Kidney (tissue), 14 donors: ENCODE data around the gene UBE2F. TPM values are rescaled to one million over a fixed set of nuclear protein-coding genes. Genes with fewer than 3 reads are reported as not detected.

Experiments used
- DNase-seq, 5 donors: peaks; one replicate each; pipeline ENCODE4 v3.0.0-alpha.2; 2013 to 2020
- FAIRE-seq: peaks from 2 replicates; lab custom pipeline; 2012; peaks lifted over from hg19 to GRCh38; lab: Jason Lieb, UNC
- H3K27ac ChIP-seq, 2 donors: one replicate each; pipeline ENCODE4 v1.7.0; 2013; ENCODE audit warnings: low read depth in 2 of 2, low read length in 2 of 2, inconsistent platforms in 1 of 2
- H3K27me3 ChIP-seq: one replicate; pipeline ENCODE4 v1.7.1; 2013; ENCODE audit warnings: low read length, inconsistent platforms; ENCODE audit not compliant: control insufficient read depth, insufficient read depth
- H3K36me3 ChIP-seq, 3 donors: one replicate each; pipeline versions ENCODE4 v1.7.0 to v1.7.1; 2013; ENCODE audit warnings: low read length in 3 of 3, control low read depth in 1 of 3, inconsistent platforms in 1 of 3; ENCODE audit not compliant: insufficient read depth in 3 of 3, control insufficient read depth in 2 of 3
- H3K4me1 ChIP-seq, 3 donors: one replicate each; pipeline versions ENCODE4 v1.7.0 to v1.7.1; 2013; ENCODE audit warnings: low read length in 3 of 3, inconsistent platforms in 1 of 3, low read depth in 1 of 3; ENCODE audit not compliant: control insufficient read depth in 2 of 3, insufficient read depth in 2 of 3
- H3K4me3 ChIP-seq, 3 donors: one replicate each; pipeline versions ENCODE4 v1.7.0 to v1.8.1; 2013; ENCODE audit warnings: low read length in 3 of 3, control low read depth in 1 of 3, inconsistent platforms in 1 of 3
- H3K9ac ChIP-seq, 3 donors: one replicate each; pipeline versions ENCODE4 v1.7.0 to v1.7.1; 2013; ENCODE audit warnings: low read length in 3 of 3, control low read depth in 1 of 3, inconsistent platforms in 1 of 3
- H3K9me3 ChIP-seq, 3 donors: one replicate each; pipeline versions ENCODE4 v1.7.0 to v1.7.1; 2013; ENCODE audit warnings: low read length in 3 of 3, control low read depth in 1 of 3, inconsistent platforms in 1 of 3; ENCODE audit not compliant: control insufficient read depth in 2 of 3, insufficient read depth in 1 of 3
- CTCF ChIP-seq: IDR thresholded peaks from 3 replicates; pipeline ENCODE4 v1.5.1; 2012; ENCODE audit warnings: mild to moderate bottlenecking, moderate library complexity, borderline replicate concordance; ENCODE audit not compliant: insufficient read depth; ENCODE audit errors: extremely low read depth
- intact Hi-C: fragments of 100-400 bp; cut with DNase I; formaldehyde crosslinking; loops from one replicate; pipeline ENCODE4 v1.11.1; 2022
- polyA plus RNA-seq: library from polyadenylated mRNA; stranded (reverse); fragments of 350-450 nt; fragmentation: Illumina TruSeq; extraction: RNeasy Lipid Tissue Mini Kit (QIAGEN cat#74804); gene quantifications from one replicate; pipeline ENCODE4 v1.2.3, GENCODE V29; 2014; ENCODE audit warnings: low read depth, low replicate concordance; ENCODE audit not compliant: insufficient read depth
- total RNA-seq: library from RNA; stranded (reverse); fragmentation: NEBNext Ultra II Directional; extraction: Animal tissue kit (Norgen Biotek cat#: 25700); gene quantifications from one replicate; pipeline ENCODE4 v1.2.1, GENCODE V29; 2021
- donor health status: control.
- donor health status: control.
- donor health status: control.
- donor health status: control.
- donor health status: control.
- donor health status: DM: yes; HTN: yes; CAD: no.
- donor health status: Normal renal cell carcinoma (clear cell type).

UBE2F gene
- total and polyA plus RNA-seq, 2 donors from 2014 or later: 34.5 to 68.7 TPM

DNA sequence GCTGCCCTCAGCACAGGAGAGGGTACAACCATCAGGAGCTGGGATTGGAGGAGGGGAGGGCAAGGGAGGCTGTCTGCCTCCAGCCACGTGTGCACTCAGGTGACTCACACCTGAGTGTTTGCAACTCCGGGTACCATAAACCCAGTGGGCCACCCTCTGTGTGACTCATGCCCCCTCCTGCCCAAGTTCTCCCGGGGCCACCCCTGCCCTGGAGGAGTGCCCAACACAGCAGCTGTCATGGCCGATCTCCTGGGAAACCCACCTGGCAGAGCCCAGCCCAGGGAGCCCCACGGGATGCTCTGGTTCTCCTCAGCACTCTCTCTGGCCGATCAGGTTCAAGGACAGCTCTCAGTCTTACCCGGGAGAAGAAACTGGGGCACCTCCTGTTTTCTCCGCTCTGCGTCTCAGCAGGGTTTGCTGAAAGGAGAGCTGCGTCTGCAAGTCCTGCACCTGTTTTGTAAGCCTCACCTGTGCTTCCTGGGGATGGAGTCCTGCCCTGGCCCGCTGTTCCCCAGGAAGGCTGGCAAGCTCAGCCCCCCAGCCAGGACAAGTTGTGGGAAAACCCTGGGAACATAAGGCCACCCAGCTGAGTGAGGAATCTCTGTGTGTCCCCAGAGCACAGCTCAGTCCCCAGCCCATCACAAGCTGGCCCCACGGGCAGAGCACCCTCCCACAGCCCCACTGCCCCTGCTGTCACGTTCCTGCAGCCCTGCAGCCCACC, 44.0 kb upstream of the UBE2F start:
- TF ChIP-seq CTCF: no peak
- H3K36me3 ChIP-seq: no peaks in the 10 kb centered on the region
- H3K27me3 ChIP-seq: no peaks in the 10 kb centered on the region
- no peaks in the 10 kb centered on the region for H3K9me3 ChIP-seq
- FAIRE-seq: no peak
- intact Hi-C loops: no loop called here
- no peak overlapping the region for H3K27ac ChIP-seq
- H3K4me1 ChIP-seq: peaks cover 0 to 6% (median 5%) of the 10 kb centered on the region in 3 donors
- no peak for DNase-seq
- H3K4me3 ChIP-seq: peak overlapping the region in 1 of 3 donors; percentile 33
- H3K9ac ChIP-seq: no peak overlapping the region

DNA sequence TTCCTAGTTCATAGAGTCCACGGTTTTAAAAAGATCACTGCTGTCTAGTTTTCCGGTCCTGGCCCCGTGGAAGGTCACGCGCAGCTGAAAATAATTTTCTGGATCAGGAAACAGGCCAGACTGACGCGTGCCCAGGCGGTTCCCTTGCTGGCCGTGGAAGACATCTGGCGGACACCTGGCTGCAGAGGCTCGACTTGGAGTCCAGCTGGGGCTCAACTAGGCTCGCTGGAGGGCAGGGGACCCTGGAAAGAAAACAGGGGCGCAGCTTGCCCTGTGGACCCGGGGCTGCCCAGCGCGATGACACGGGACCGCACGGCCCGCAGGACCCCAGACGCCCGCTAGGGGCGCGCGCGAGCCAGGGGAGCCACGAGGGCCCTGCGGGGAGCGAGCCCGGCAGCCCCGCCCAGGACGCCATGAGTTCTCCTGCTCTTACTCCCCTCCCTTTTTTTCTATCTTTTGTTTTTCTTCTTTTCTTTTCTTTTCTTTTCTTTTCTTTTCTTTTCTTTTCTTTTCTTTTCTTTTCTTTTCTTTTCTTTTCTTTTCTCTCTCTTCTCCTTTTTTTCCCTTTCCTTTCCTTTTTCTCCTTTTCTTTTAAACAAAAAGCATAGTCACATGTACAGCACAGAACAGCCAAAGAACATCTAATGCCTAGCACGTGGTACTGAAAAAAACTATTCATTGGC, 43.2 kb upstream of the UBE2F start:
- intact Hi-C loops: no loop called here

GRCh38 chr2:237924164-237924534, 42.7 kb upstream of the UBE2F start:
- intact Hi-C loops: no loop called here
- no peak for TF ChIP-seq CTCF
- no peak for DNase-seq
- H3K4me3 ChIP-seq: no peak overlapping the region
- H3K9ac ChIP-seq: no peak overlapping the region
- no peaks in the 10 kb centered on the region for H3K9me3 ChIP-seq
- no peaks in the 10 kb centered on the region for H3K27me3 ChIP-seq
- peaks cover 0 to 6% (median 5%) of the 10 kb centered on the region in 3 donors for H3K4me1 ChIP-seq
- H3K36me3 ChIP-seq: no peaks in the 10 kb centered on the region
- H3K27ac ChIP-seq: no peak overlapping the region
- no peak for FAIRE-seq

More for the DNA sequence above, 43.2 kb upstream of the UBE2F start:
- H3K4me1 ChIP-seq: peaks cover 0 to 6% (median 5%) of the 10 kb centered on the region in 3 donors
- peak overlapping the region in 2 of 3 donors; percentile 33 to 42 for H3K4me3 ChIP-seq
- no peaks in the 10 kb centered on the region for H3K9me3 ChIP-seq
- no peaks in the 10 kb centered on the region for H3K36me3 ChIP-seq
- H3K27ac ChIP-seq: no peak overlapping the region
- no peak overlapping the region for H3K9ac ChIP-seq
- no peak for FAIRE-seq
- TF ChIP-seq CTCF: peak; percentile 71
- peak; percentile 68 to 86 (median 75) for DNase-seq
- no peaks in the 10 kb centered on the region for H3K27me3 ChIP-seq
